ACC112 (cell line): Measurements from ENCODE around the gene SRC.
A peak's percentile ranks its signal among the peaks of the same experiment; 100 is the strongest.

ENCODE experiments used
- H2AFZ ChIP-seq: fragments of 200-600 bp; sonication (generic); one replicate; pipeline ENCODE4 v1.6.0; 2017; ENCODE audit warnings: antibody characterized with exemption, low read length; ENCODE audit not compliant: unreplicated experiment
- H3K27ac ChIP-seq: fragments of 200-600 bp; sonication (generic); 2 replicates; pipeline ENCODE4 v1.5.1; 2014; ENCODE audit warnings: low read depth, mild to moderate bottlenecking, antibody characterized with exemption, low read length, moderate library complexity
- H3K27me3 ChIP-seq: fragments of 200-600 bp; sonication (generic); 2 replicates; pipeline ENCODE4 v1.6.1; 2014; ENCODE audit warnings: mild to moderate bottlenecking, antibody characterized with exemption, low read length, moderate library complexity, mixed read lengths; ENCODE audit not compliant: insufficient read depth
- H3K36me3 ChIP-seq: fragments of 200-600 bp; sonication (generic); 2 replicates; pipeline ENCODE4 v1.6.1; 2016; ENCODE audit warnings: mild to moderate bottlenecking, antibody characterized with exemption, low read length, moderate library complexity, mixed read lengths; ENCODE audit not compliant: insufficient read depth
- H3K4me1 ChIP-seq: fragments of 200-600 bp; sonication (generic); one replicate; pipeline ENCODE4 v1.6.1; 2016; ENCODE audit warnings: low read length, mixed read lengths; ENCODE audit not compliant: insufficient read depth, unreplicated experiment, control insufficient read depth
- H3K4me3 ChIP-seq: fragments of 200-600 bp; sonication (generic); 2 replicates; pipeline ENCODE4 v1.5.1; 2014; ENCODE audit warnings: mild to moderate bottlenecking, low read depth, low read length
- H3K79me2 ChIP-seq: fragments of 200-600 bp; sonication (generic); one replicate; pipeline ENCODE4 v1.6.0; 2016; ENCODE audit warnings: low read length; ENCODE audit not compliant: control insufficient read depth, unreplicated experiment, insufficient read depth

The SRC gene

DNA sequence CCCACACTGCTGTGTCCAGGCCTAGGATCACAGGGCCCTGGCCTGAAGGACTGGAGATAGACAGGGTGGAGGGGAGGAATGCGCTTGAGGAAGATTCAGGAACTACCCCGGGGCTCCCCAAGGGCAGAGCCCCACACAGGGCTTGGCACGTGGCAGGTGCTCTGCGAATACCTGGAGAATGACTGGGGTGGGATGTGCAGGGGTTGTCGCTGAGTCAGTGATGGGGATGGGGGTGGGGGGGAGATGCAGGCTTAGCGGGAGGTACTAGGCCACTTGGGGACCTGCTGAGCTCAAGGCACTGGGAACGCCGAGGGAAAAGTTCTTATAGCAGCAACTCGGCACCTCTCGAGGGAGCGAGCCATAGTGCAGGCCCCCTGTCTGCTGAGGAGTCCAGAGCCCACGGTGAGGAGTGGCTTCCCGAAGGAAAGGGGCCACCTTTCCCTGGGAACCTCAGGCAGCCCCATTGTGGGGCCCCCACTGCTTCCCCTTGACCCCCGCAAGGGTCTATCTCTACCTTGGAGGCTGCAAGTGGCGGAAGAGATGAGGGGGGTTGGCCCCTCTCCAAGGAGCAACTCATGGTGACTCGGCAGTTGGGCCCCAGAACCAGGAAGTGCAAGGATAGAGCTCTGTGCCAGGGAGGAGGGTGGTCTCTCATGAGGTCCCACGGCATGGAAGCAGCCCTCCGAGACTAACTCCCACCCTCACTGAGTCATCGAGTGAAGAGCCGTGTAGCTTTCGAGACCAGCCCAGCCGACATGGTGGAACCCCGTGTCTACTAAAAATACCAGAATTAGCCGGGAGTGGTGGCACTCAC lies 33.1 kb downstream of the SRC start:
- peaks cover 28% of the 10 kb centered on the region for H3K4me1 ChIP-seq
- peaks cover 9% of the 10 kb centered on the region; the same call in 1 of the 2 replicates for H3K36me3 ChIP-seq

GRCh38 chr20:37379967-37380828 lies 34.3 kb downstream of the SRC start:
- Histone ChIP-seq H3K27me3 (no peaks in the 10 kb centered on the region), H3K27ac (peak overlapping the region; percentile 41; the same call in 1 of the 2 replicates), H3K36me3 (peaks cover 8% of the 10 kb centered on the region; the same call in 1 of the 2 replicates), H3K79me2 (no peaks in the 10 kb centered on the region), H2AFZ (no peak overlapping the region), H3K4me1 (peaks cover 28% of the 10 kb centered on the region), H3K4me3 (no peak overlapping the region)

More for the DNA sequence above, 33.1 kb downstream of the SRC start:
- H2AFZ ChIP-seq = no peak overlapping the region
- H3K27ac ChIP-seq = peak overlapping the region; percentile 51
- H3K4me3 ChIP-seq = no peak overlapping the region
- H3K27me3 ChIP-seq = no peaks in the 10 kb centered on the region
- no peaks in the 10 kb centered on the region for H3K79me2 ChIP-seq

GRCh38 chr20:37380864-37381579 lies 35.1 kb downstream of the SRC start:
- no peaks in the 10 kb centered on the region for H3K79me2 ChIP-seq
- no peak overlapping the region for H2AFZ ChIP-seq
- peaks cover 28% of the 10 kb centered on the region for H3K4me1 ChIP-seq
- H3K27ac ChIP-seq = no peak overlapping the region
- H3K4me3 ChIP-seq = no peak overlapping the region
- peaks cover 1% of the 10 kb centered on the region; the same call in 1 of the 2 replicates for H3K36me3 ChIP-seq
- H3K27me3 ChIP-seq = no peaks in the 10 kb centered on the region

GRCh38 chr20:37381621-37382471 lies 35.9 kb downstream of the SRC start:
- H3K4me3 ChIP-seq = no peak overlapping the region
- H3K27me3 ChIP-seq = no peaks in the 10 kb centered on the region
- no peaks in the 10 kb centered on the region for H3K36me3 ChIP-seq
- H3K79me2 ChIP-seq = no peaks in the 10 kb centered on the region
- peaks cover 28% of the 10 kb centered on the region for H3K4me1 ChIP-seq
- no peak overlapping the region for H3K27ac ChIP-seq
- H2AFZ ChIP-seq = no peak overlapping the region

GRCh38 chr20:37382482-37383120 lies 36.7 kb downstream of the SRC start:
- H2AFZ ChIP-seq = no peak overlapping the region
- H3K27me3 ChIP-seq = no peaks in the 10 kb centered on the region
- no peaks in the 10 kb centered on the region for H3K36me3 ChIP-seq

GRCh38 chr20:37383229-37383989 lies 37.5 kb downstream of the SRC start:
- Histone ChIP-seq H3K4me3 (peak overlapping the region; percentile 71; the same call in 1 of the 2 replicates), H3K36me3 (no peaks in the 10 kb centered on the region), H3K4me1 (peaks cover 28% of the 10 kb centered on the region), H3K79me2 (no peaks in the 10 kb centered on the region), H3K27ac (peak overlapping the region; percentile 40; the same call in 1 of the 2 replicates), H2AFZ (no peak overlapping the region), H3K27me3 (no peaks in the 10 kb centered on the region)

More at GRCh38 chr20:37382482-37383120, 36.7 kb downstream of the SRC start:
- Histone ChIP-seq H3K27ac (peak overlapping the region; percentile 40; the same call in 1 of the 2 replicates), H3K4me3 (no peak overlapping the region), H3K79me2 (no peaks in the 10 kb centered on the region), H3K4me1 (peaks cover 28% of the 10 kb centered on the region)

DNA sequence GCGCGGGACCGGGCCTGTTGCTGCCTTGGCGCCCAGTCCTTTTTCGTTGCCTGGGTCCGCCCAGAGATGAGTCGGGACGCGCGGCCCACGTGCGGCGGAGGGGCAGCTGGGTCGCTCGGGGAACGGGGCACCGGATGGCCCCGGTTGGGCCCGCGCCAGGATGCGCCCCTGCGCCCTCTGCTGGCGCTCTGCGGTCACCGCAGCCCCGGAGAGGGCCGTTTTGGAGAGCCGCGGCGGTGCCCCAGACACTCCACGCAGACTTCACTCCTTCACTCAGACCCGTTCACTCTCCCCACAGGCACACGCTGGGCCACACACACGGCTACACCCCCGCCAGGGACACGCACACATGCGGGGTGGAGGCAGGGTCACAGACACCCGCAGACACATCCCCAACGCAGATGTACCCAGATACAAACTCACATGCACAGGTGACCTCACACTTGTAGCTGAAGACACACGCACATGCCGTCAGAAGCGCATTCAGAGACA lies 38.8 kb downstream of the SRC start:
- Histone ChIP-seq H3K27ac (no peak overlapping the region), H3K36me3 (no peaks in the 10 kb centered on the region), H3K79me2 (no peaks in the 10 kb centered on the region), H2AFZ (peak overlapping the region; percentile 94), H3K27me3 (no peaks in the 10 kb centered on the region), H3K4me3 (peak overlapping the region; percentile 71), H3K4me1 (peaks cover 17% of the 10 kb centered on the region)

GRCh38 chr20:37385176-37385575 lies 39.2 kb downstream of the SRC start:
- Histone ChIP-seq H3K79me2 (no peaks in the 10 kb centered on the region), H2AFZ (no peak overlapping the region), H3K4me1 (peaks cover 15% of the 10 kb centered on the region), H3K27ac (no peak overlapping the region), H3K4me3 (no peak overlapping the region), H3K27me3 (no peaks in the 10 kb centered on the region), H3K36me3 (no peaks in the 10 kb centered on the region)
